A673 (cell line): ENCODE measurements around the gene TNFSF12. TPM values are rescaled to one million over a fixed set of nuclear protein-coding genes. Genes with fewer than 3 reads are reported as not detected.
A peak's percentile ranks its signal among the peaks of the same experiment; 100 is the strongest.

Experiments used
- BruUV-seq: library from RNA; stranded (reverse); fragments of 400-500 nt; replicated peaks from 2 replicates; lab custom pipeline; 2021; lab: Mats Ljungman, UMichigan
- CTCF ChIA-PET: fragments of 300-600 bp; sonication (Branson Sonifier 250); formaldehyde crosslinking; loops from one replicate; lab custom pipeline; 2022; ENCODE audit warnings: antibody characterized with exemption; lab: Charles Lee
- POLR2A ChIA-PET: fragments of 300-600 bp; sonication (Branson Sonifier 250); formaldehyde crosslinking; loops from one replicate; lab custom pipeline; 2022; ENCODE audit warnings: antibody characterized with exemption; ENCODE audit not compliant: low non-redundant PET; lab: Charles Lee
- DNase-seq: peaks from one replicate; pipeline ENCODE4 v3.0.0-alpha.2; 2015; ENCODE audit warnings: low spot score
- H3K27ac ChIP-seq: fragments of 200-600 bp; sonication (generic); 2 replicates; pipeline ENCODE4 v1.5.1; 2016; ENCODE audit warnings: mixed run types, low read depth, mild to moderate bottlenecking, mixed read lengths, antibody characterized with exemption, low read length; ENCODE audit not compliant: poor library complexity, severe bottlenecking
- H3K27me3 ChIP-seq: fragments of 200-600 bp; sonication (generic); replicated peaks from 2 replicates; pipeline ENCODE4 v1.6.1; 2017; ENCODE audit warnings: mixed run types, low read depth, mild to moderate bottlenecking, mixed read lengths, antibody characterized with exemption, low read length; ENCODE audit not compliant: insufficient read depth, poor library complexity
- H3K36me3 ChIP-seq: fragments of 200-600 bp; sonication (generic); 2 replicates; pipeline ENCODE4 v1.6.1; 2016; ENCODE audit warnings: mixed run types, mild to moderate bottlenecking, mixed read lengths, antibody characterized with exemption, low read length; ENCODE audit not compliant: insufficient read depth, poor library complexity, severe bottlenecking
- H3K4me1 ChIP-seq: fragments of 200-600 bp; sonication (generic); 2 replicates; pipeline ENCODE4 v1.6.1; 2017; ENCODE audit warnings: mixed run types, mild to moderate bottlenecking, mixed read lengths, antibody characterized with exemption, low read length; ENCODE audit not compliant: insufficient read depth, poor library complexity, severe bottlenecking
- H3K4me3 ChIP-seq: fragments of 200-600 bp; sonication (generic); 2 replicates; pipeline ENCODE4 v1.5.1; 2016; ENCODE audit warnings: low read depth, mixed run types, mild to moderate bottlenecking, mixed read lengths, low read length; ENCODE audit not compliant: poor library complexity, severe bottlenecking
- H3K9me3 ChIP-seq: fragments of 200-600 bp; sonication (generic); 2 replicates; pipeline ENCODE4 v1.6.1; 2016; ENCODE audit warnings: mixed run types, low read depth, mild to moderate bottlenecking, mixed read lengths, antibody characterized with exemption, low read length; ENCODE audit not compliant: poor library complexity, severe bottlenecking
- CTCF ChIP-seq: fragments of 300-800, 200-600 bp; sonication (generic); conservative IDR thresholded peaks from 2 replicates; pipeline ENCODE4 v1.5.1; 2017; ENCODE audit warnings: low read depth, mild to moderate bottlenecking, antibody characterized with exemption, low read length, moderate library complexity, mixed read lengths
- EZH2 ChIP-seq: fragments of 200-600 bp; sonication (generic); IDR thresholded peaks from 2 replicates; pipeline ENCODE4 v1.6.1; 2017; ENCODE audit warnings: borderline replicate concordance, low read depth, mild to moderate bottlenecking, mixed read lengths, antibody characterized with exemption, low read length; ENCODE audit not compliant: poor library complexity, severe bottlenecking
- intact Hi-C: fragments of 100-400 bp; cut with micrococcal nuclease; formaldehyde crosslinking; loops from one replicate; pipeline ENCODE4 v1.10.0; 2022; ENCODE audit not compliant: unreplicated experiment
- total RNA-seq: library from RNA; stranded (reverse); gene quantifications from 2 replicates; pipeline ENCODE4 v1.2.3, GENCODE V29; 2021

Gene TNFSF12
- total RNA-seq, 1 experiment from 2014 or later: 0.75 TPM

- H3K4me3 ChIP-seq: no peak overlapping the region
- TF ChIP-seq CTCF: no peak
- TF ChIP-seq EZH2: no peak
- intact Hi-C loops: no loop called here
- H3K27me3 ChIP-seq: no peaks in the 10 kb centered on the region
- no TSS peak for BruUV-seq
- ChIA-PET POLR2A (interaction anchor here (0.7 kb wide), 1 partner anchor 185 kb away, joined by 3 read pairs; the partner anchor contains the start of gene TP53), CTCF (interaction anchor here (0.6 to 0.7 kb wide), 3 partner anchors 10 to 66 kb away, joined by 3 to 5 read pairs (median 4); no protein-coding TSS in a partner anchor)
- H3K4me1 ChIP-seq: no peaks in the 10 kb centered on the region
- peak; percentile 32 for DNase-seq
- no peaks in the 10 kb centered on the region for H3K9me3 ChIP-seq
- H3K36me3 ChIP-seq: peaks cover 96% of the 10 kb centered on the region
- no peak overlapping the region for H3K27ac ChIP-seq
Observed at GRCh38 chr17:7502171-7502847, 46.5 kb upstream of the TNFSF12 start.

- Histone ChIP-seq H3K4me3 (no peak overlapping the region), H3K36me3 (peaks cover 94% of the 10 kb centered on the region), H3K27ac (no peak overlapping the region), H3K27me3 (no peaks in the 10 kb centered on the region), H3K9me3 (no peaks in the 10 kb centered on the region), H3K4me1 (no peaks in the 10 kb centered on the region)
- peak; percentile 43 for TF ChIP-seq CTCF
- no peak for TF ChIP-seq EZH2
- ChIA-PET POLR2A (interaction anchor here (0.7 kb wide), 1 partner anchor 184 kb away, joined by 3 read pairs; the partner anchor contains the start of gene TP53), CTCF (interaction anchor here (0.6 to 0.7 kb wide), 3 partner anchors 10 to 67 kb away, joined by 3 to 5 read pairs (median 4); no protein-coding TSS in a partner anchor)
- intact Hi-C loops: no loop called here
- peak; percentile 27 for DNase-seq
- no TSS peak for BruUV-seq
Observed at GRCh38 chr17:7502987-7503386, 45.9 kb upstream of the TNFSF12 start.

DNA sequence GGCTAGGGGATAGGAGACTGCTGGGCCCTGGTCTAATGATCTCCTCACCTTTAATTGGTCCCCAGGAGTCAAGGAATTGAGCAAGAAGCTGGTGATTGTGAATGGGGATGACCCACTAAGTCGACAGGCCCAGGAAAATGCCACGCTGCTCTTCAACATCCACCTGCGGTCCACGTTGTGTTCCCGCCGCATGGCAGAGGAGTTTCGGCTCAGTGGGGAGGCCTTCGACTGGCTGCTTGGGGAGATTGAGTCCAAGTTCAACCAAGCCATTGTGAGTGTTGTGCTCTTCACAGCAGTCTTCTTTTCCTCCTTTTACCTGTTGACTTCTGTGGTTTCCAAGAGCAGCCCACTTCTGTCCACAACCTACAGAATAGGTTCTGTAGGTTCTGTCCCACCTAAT is 45.3 kb upstream of the TNFSF12 start:
- ChIA-PET POLR2A (no interaction called here), CTCF (no interaction called here)
- no TSS peak for BruUV-seq
- DNase-seq: no peak
- Histone ChIP-seq H3K27ac (no peak overlapping the region), H3K36me3 (peaks cover 94% of the 10 kb centered on the region), H3K9me3 (no peaks in the 10 kb centered on the region), H3K4me1 (no peaks in the 10 kb centered on the region), H3K27me3 (no peaks in the 10 kb centered on the region), H3K4me3 (no peak overlapping the region)
- intact Hi-C loops: no loop called here
- TF ChIP-seq CTCF: no peak
- no peak for TF ChIP-seq EZH2
